ENCODE measurements around the gene POLE.

- TF ChIP-seq POLR2AphosphoS5 (IDR thresholded peaks at IDR 0.05) (no peak), CTCF (IDR thresholded peaks at IDR 0.05) (no peak), POLR2A (IDR thresholded peaks at IDR 0.05) (no peak)
These were observed 66.1 kb downstream of the POLE start for GRCh38 chr12:132620899-132621656.

All from gastroesophageal sphincter (tissue), 3 donors.